ENCODE data around the gene TMEM191C.
"Not testable (repeated sequence)": the region's sequence is repeated elsewhere in the genome, so short reads cannot be mapped to it uniquely, and the experiment has no call there.

The TMEM191C gene

DNA sequence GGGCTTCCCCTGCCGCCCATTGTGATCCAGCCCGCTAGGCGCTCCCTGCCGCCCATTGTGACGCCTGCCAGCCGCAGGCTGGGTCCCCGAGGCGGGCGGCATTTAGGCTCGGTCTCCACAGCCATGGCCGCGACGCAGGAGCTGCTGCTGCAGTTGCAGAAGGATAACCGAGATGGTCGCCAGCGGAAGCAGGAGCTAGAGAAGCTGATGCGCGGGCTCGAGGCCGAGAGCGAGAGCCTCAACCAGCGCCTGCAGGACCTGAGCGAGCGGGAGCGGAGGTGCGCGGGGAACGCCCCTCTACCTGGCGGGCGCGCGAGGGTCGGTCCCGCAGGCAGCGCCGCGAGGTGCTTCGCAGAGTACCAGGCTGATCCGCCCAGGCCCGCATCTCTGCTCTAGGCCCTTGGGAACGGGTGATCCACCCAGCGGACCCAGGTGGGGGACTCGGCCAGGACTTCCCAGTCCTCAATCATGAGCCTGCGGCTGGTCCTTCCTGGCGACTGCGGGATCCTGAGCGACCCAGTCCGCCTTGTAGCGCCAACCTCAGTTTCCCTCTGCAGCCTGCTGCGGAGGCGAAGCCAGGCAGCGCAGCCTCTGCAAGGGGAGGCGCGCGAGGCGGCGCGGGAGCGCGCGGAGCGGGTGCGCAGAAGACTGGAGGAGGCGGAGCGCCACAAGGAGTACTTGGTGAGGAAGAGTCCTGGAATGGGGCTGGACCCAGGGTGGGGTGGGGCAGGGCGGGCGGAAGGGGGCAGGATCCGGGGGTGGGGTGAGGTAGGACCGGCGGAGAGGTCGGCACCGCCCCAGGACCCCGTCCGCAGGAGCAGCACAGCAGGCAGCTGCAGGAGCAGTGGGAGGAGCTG, at the start of gene TMEM191C:
Gene TMEM191C (plus strand): TSS at position 51 of the 857 bp plus-strand sequence. CDS start 73 bp downstream, at position 124.
- not testable (repeated sequence) for DNase-seq

DNA sequence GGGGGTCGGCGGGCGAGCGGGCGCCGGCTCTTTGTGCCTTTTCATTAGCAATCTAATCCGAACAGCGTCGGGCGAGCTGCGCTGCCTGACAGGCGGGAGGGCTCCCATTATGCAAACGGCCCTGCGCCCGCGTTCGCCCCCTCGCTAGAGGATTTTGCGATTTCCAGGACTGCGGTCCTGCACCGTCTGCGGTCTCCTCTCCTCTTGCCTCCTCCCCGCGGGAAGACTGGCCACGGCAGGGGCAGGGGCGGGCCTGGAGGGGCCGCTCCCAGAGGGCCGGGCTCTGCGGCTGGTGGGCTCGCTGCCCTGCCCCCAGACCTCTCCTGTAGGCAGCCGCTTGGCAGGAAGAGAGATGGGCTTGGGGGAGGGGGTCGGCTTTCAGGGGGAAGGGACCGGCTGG, 49.3 kb upstream of the TMEM191C start:
- DNase-seq, result not testable (repeated sequence)

DNA sequence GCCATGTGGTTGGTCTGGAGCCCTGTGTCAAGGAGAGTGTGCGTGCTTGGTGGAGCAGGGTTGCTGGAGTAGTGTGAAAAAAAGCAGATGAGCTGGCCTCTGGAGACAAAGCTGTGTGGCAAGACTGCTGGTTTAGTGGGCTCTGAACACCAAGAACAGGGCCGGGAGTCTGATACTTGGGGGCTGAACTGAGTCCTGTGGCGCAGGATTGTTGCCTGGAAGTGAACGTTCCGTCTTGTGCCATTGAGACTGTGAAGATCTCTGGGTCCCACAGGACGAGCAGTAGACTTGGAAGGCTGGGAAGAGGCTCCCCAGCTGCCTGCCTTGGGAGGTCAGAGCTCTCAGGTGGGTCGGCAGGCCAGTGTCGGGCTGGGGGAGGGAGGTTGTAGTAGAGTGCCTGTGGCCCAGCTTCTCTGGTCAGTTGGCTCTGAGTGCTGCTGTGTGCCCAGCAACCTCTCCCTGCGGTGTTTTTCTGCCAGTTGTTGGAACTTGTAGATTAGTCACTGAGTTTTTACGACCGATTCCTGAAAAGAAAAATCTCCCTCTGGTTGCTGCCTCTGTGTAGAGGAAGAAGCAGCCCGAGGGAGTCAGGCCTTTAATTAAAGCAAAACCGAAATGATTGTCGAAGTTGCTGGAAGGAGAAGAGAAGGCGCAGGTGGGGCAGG, 48.1 kb upstream of the TMEM191C start:
- DNase-seq, result not testable (repeated sequence)

DNA sequence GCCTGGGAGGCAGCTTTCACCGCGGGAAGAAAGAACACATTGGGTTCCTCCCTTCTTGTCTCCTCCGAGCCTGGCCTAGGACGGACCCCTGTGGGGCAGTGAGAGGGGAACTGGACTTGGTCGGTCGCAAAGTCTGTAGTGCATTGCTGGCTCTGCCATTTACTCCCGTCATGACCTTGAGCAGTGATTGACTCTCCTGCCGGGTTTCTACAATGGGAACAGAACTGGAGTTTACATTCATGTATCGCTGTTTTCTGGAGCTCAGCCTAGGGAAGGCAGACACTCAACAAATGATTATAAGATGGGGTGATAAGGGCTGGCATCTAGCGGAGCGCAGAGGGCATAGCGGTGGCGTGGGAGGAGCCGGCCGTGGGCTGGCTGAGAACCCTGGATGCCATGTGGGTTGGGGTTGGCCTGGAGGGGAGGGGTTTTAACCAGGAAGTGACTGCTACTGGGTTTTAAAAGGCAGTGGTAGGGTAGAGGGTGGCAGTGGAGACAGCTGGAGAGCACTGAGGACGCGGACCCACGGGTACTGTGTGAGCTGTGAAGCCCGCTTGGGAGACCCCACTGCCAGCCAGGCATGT, 46.9 kb upstream of the TMEM191C start:
- DNase-seq, result not testable (repeated sequence)

DNA sequence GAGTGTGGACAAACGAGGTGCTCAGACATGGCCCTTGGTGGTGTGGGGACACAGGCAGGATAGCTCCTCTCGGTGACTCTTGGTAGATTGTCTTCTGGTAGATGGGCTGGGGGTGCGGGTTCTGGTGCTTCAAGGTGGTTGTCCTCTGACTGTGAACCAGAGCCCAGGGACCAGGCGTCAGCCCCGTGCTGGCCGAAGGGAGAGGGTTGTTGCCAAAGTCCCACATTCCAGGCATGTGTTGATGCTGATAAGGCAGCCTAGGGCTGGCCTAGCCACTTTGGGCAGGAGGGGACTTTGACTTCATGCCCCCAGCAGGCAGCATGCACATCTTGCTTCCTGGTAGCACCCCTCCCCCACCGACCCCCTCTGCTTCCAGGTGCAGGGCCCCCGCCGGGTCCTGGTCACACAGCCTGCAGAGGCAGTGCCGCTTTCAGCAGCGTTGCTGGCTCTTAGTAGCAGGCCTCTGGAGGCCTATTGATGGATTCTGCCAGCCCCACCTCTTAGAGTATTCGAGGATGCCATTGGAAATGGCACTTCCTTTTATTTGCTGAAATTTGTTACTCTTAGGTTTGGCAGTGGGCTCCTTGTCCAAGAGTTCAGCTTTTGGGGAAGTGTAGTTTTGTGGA, 43.0 kb upstream of the TMEM191C start:
- not testable (repeated sequence) for DNase-seq

DNA sequence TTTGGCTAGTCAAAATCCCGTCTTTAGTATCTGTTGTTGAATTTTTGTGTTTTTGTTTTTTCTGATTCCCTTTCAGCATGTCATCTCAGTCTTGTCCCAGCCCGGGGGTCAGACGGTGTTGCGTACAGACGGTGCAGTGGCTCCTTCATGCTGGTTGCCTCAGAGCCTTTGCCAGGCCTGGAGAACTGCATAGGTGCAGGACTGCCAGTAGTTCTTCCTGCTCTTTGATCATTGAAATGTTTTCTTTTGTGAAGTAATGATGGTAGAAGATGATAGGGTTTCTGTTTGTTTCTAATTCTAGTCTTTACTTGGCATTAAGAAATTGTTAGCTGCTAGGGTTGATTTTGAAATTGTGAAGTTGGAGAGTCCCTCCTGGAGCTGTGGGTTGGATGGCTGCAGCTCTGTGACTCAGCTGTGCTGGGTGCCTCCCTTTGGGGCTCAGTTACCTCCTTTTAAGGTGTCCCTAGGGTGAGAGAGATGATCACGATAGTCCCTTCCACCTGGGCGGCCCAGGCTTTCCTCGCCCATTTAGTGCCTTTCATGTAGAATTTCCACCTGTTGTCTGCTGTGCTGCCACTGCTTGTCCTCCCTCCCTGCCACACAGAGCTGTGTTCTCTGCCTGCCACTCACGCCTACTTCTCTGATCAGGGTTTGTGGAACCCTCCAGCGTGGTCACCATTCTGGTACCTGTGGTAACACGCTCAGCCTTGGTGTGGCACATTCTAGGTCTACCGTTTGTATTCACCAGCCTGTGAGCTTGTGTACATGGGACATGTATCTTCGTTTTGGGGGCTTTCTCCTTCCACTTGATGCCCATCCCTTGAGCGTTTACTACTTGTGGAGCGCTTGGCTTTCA, 32.6 kb upstream of the TMEM191C start:
- DNase-seq, result not testable (repeated sequence)

DNA sequence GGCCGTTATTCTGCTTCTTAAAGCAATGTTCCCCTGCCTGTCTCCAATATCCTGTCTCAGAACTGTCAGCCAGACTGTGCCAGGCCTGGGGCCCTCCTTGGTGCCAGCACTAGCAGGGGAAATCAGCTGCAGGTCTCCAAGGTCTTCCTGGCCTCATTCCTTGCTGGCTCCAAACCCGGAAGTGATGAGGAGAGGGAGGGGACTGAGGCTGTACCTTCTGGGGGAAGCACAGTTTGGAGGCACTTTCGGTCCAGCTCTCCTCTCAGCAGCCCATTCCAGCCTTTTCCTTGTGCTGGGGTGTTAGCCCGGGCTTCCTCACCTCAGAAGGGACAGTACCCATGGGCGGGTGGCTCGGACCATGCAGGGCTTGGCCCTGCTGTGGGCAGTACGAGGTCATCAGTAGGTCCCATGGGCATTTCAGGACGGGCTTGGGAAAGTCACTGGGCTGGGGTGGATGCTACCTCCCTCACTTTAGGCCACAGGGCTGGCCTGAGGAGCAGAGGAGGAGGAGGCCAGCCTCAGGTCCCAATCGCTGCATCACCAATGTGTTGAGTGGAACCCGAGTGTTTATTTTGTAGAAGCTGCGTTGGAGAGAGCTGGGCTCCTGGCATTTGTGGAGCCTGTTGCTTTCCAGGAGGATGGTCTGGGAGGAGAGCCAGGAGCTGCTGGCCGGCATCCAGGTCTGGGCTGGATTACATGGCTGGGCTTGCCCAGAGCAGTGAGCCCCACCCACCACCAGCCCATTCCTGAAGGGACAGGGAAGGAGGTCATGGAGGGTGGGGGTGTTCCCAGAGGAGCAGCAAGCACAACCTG, 31.0 kb upstream of the TMEM191C start:
- not testable (repeated sequence) for DNase-seq

DNA sequence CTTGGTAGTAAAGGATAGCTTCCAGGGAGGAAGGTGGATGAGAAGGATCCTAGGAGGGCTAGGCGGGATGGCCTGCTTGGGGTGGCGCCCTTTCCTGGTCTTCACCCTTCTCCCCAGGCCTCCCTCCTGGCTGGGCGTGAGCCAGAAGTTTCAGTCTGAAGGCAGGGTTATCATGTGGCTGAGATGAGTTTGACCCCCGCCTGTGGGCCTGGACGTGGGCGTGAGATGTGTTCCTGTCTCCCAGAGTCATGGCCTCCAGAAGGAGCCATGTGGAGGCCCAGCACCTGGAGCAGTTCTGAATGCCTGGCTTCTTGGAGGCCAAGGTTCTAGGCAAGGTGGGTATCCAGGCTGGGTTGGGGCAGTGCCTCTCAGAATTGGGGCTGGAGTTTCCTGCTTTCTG, 29.2 kb upstream of the TMEM191C start:
- not testable (repeated sequence) for DNase-seq

DNA sequence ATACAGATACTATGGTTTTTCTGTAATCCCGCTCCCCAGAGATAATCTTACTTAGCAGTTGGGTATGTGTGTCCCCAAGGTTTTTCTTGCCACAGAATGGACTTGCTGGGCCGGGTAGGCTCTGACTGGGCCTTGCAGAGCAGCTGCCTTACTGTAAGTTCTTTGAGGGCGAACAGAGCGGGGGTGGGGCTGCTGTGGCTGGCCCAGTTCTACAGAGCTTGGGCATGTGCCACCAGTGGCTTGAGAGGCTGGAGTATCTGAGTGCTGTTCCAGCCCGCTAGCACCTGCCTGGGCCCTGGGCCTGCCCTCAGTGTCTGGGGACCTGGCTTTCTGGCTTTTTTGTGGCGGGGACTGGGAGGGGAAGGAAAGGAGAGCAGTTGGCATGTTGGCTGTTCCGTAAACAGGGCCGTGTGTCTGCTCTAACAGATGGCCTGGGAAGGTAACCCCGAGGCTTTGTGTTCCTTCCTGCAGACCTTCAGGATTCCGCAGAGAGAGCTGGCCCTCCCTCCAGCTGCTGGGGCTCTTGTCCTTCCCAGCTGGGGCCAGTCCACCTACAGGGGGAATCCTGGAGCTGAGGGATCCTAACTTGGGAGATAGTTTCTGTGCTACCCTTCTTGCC, 27.1 kb upstream of the TMEM191C start:
- not testable (repeated sequence) for DNase-seq

DNA sequence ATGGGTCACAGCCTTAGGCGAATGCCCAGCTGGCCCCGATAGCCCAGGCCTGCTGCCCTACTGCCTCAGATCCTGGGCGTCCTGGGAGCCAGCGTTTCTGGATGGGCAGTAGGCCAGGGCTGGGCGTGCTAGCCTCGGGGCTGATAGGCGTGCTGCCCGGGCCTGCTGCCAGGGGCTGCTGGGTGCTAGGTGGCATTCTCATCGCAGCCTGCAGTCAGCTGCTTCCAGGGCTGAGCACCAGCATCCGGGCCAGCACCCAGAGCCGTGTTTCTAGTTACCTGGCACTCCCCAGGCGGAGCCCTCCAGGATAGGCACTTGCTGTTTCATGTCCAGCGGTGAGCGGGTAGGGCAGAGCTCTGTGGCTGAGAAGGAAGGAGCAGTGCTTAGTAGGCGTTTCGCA, 26.5 kb upstream of the TMEM191C start:
- DNase-seq, result not testable (repeated sequence)

DNA sequence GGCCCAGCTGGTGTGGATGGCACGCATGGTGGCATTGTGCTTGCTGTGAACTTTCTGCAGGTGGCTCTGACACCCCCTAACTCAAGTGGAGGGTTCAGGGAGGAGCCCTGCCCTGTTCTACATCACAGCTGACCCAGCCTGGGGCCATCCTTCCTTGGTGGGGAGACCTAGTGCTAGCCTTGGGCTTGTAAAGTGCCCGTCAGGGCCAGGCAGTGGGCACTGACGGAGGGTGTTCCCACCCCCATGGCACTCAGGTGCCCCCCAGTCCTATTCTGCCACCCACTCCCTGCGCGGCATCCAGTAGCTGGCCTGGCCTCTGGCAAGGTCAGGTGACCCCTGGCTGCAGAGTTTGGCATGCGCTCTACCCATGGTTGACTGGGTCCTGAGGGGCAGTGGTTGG, 26.0 kb upstream of the TMEM191C start:
- not testable (repeated sequence) for DNase-seq

DNA sequence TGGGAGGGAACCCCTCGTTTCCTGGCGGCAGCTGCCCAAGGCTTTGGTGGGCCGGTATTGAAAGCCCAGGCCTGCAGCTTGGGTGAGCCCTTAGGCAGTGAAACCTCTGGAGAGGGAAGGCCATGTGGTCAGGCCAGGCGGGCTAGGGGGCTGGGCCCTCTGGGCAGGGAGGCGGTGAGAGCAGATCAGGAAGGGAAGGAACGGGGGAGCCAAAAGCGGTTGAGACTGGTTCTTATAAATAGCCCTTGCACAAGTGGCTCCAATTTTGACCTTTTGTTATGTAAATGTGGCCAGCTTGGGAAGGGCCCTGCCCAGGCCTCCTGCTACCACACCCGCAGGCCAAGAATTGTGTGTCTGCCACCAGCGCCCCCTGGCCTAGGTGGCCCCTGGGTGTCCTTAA, 25.1 kb upstream of the TMEM191C start:
- DNase-seq, result not testable (repeated sequence)

DNA sequence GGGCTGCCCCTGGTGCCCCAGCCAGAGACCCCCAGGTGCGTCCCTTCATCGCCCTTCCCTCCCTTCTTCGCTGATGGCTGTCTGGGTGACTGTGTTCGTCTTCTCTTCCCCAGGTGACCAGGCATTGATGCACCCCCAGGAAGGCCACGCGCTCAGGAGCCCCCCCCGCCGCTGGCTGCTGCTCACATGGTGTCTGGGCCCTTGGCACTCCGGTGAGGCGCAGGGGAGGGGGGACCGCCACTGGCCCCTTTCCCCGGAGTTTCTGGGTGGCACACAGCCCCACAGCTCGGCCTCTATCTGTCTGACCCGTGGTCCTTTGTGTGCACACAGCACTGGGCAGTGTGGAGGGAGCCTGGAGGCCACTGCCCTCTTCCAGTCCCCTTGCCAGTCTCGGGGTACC, 24.5 kb upstream of the TMEM191C start:
- not testable (repeated sequence) for DNase-seq

DNA sequence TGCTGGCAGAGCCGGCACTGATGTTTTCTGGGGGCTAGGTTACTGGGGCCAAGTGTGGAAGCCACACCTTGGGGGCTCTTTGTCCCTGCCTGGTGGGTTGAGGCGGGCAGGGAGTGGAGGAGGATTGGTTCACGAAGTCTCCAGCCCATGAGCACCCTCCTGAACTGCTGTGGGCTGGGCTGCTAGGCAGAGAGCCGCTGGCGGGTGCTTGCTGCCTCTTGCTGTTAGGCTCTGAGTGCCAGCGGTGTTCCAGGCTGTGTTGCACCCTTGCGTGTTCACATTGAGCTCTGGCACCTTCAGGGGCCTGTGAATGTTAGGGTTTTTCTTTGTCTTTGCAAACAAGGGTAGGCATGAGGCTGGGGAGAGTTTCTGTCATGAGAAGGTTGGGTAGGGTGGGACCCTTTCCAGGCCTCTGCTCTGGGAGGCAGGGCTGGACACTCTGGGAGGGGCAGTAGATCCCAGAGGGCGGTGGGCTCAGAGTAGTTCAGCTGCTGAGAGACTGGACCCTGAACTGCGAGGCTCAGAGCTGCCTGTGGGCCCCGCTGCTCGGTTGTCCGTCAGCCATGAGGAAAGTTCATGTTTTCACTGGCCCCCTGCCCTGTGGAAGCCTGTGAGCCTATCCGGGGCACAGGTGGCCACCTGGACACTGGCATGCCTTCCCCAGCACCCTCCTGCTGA, 24.0 kb upstream of the TMEM191C start:
- DNase-seq, result no peak

DNA sequence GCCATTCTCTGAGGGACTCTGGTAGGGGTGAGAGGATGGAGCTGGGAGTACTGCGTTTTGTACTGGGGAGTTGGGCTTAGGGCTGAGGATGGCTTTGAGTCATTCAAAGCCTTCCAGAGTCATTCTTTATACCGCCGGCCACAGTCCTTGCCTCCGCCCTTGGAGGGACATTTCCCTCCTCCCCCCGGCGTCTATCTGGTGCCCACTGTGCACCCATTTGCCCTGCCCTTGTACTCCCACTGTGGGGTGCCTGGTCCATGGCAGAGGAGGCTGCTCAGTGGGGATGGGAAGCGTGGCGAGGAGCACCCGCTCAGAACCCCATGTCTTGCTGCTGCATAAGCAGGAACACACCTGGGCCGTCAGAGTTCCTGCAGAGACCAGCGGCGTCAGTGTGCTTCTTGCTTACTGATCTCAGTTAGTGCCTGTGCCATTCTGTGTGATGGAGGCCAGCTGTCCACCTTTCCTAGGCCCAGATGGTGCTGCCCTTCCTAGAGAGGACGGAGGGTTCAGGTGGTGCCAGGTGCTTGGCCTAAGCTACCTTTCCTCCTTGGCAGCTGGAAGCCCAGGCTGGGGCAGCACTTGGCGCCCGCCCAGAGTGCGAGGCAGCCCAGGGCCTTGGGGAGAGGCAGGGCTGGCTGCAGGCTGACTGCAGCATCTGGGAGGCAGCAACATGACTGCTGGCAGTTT, 23.3 kb upstream of the TMEM191C start:
- DNase-seq, result no peak

DNA sequence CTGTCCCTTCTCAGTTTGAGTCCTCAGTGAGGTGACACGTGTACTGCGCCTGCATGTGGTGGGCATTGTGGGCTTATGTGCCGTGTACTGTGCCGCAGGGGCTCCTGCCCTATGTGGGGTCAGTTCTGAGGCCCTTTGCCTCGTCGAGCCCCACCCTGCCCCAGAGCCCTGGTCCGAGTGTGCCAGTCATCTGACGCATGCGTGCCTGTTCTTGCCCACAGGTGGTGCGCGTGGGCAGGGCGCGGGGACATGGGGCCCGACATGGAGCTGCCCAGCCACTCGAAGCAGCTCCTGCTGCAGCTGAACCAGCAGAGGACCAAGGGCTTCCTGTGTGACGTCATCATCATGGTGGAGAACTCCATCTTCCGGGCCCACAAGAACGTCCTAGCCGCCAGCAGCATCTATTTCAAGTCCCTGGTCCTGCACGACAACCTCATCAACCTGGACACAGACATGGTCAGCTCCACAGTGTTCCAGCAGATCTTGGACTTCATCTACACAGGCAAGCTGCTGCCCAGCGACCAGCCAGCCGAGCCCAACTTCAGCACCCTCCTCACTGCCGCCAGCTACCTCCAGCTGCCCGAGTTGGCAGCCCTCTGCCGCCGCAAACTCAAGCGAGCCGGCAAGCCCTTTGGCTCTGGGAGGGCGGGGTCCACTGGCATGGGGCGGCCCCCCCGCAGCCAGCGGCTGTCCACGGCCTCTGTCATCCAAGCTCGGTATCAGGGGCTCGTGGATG, 22.3 kb upstream of the TMEM191C start:
- DNase-seq, result no peak

DNA sequence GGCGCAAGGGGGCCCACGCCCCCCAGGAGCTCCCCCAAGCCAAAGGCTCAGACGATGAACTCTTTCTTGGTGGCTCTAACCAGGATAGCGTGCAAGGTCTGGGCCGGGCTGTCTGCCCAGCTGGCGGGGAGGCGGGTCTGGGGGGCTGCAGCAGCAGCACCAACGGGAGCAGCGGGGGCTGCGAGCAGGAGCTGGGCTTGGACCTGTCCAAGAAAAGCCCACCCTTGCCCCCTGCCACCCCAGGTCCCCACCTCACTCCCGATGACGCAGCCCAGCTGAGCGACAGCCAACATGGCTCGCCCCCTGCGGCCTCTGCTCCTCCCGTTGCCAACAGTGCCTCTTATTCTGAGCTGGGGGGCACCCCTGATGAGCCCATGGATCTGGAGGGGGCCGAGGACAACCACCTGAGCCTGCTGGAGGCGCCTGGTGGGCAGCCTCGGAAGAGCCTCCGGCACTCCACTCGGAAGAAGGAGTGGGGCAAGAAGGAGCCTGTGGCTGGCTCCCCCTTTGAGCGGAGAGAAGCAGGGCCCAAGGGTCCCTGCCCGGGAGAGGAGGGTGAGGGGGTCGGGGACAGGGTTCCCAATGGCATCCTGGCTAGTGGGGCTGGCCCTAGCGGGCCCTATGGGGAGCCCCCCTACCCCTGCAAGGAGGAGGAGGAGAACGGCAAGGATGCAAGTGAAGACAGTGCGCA, 21.6 kb upstream of the TMEM191C start:
- DNase-seq, result no peak

DNA sequence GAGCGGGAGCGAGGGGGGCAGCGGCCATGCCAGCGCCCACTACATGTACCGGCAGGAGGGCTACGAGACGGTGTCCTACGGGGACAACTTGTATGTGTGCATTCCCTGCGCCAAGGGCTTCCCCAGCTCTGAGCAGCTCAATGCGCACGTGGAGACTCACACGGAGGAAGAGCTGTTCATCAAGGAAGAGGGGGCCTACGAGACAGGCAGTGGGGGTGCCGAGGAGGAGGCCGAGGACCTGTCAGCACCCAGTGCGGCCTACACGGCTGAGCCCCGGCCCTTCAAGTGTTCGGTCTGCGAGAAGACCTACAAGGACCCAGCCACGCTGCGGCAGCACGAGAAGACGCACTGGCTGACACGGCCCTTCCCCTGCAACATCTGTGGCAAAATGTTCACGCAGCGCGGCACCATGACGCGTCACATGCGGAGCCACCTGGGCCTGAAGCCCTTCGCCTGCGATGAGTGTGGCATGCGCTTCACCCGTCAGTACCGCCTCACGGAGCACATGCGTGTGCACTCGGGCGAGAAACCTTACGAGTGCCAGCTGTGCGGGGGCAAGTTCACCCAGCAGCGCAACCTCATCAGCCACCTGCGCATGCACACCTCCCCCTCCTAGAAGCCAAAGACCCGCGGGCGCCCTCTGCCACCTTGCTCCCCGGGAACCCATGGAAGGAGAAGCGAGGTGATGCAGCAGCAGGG, 20.9 kb upstream of the TMEM191C start:
- DNase-seq, result no peak

Data from hematopoietic multipotent progenitor cell treated with erythropoietin and hydrocortisone succinate and interleukin-3 and kit ligand, for 8 days (in vitro differentiated cells).